GM19455 (cell line): ENCODE results near the gene OCA2.

Experiments
- ATAC-seq: cut with Tn5 transposase; IDR thresholded peaks from one replicate; pipeline ENCODE4 v1.9.1; 2021; ENCODE audit not compliant: unreplicated experiment

Gene OCA2

DNA sequence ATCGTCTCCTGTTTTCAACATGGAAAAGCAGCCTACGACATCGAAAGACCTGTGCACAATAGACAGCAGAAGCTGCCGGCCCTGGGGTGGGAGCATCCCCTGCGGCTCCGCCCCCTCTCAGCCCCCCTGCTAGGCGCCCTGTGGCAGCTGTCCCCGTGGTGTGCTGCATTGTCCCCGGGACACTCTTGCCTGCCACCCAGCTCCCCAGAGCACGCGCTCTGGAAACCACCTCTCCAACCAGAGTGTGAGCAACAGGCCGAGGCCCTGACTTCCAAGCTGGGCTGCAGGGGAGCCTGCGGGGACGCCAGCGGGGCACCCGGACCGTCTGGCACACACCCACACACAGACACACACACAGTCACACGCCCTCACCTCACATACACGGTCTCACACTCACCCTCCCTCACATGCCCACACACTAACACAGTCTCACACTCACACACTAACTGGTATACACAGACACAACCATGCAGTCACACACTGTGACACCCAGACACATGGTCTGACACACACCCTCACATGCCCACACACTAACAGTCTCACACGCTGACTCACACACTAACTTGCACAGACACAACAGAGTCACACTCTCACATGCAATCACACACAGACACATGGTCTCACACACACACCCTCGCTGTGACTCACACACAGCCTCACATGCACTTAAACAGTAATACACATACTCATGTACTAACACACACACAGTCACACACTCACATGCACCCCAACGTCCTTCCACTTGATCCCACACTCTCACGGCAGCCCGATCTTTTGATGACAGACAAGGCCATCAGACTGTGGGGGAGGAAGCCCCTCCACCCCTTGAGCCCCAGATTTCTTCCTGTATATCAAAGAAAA lies 94.7 kb downstream of the OCA2 start:
- ATAC-seq, result no peak

DNA sequence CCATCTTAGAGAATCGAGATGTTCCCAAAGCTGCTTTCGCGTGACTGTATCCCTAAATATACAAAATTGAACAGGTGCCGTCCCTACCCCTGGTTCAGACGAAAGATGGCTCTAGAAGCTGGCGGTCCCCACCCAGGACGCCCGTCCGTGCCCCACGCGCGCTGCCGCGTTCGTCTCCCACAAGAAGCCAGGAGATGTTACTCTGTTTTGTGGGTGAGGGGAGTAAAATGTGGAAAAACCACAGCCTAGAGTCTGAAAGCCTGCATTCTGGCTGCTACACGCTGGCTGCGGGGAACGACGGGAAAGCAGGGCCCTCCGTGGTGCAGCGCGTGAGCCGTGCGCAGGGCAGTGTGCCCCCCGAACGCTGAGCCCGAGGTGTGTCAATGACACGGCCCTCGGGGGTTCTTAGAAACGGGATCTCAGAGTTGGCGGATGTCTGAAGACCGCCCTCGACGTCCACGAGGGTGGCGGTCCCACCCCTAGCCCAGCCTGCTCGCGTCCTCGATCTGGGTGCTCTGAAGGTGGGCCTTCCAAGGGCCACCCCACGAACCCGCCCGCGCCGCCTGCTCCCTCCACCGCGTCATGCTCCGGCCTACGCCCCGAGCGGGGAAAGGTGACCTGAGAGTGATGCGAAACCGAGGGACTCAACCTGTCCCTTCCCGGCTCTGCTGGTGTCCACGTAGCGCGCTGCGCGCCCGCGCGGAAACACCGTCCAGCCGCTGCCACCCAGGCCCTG lies 95.6 kb downstream of the OCA2 start:
- no peak for ATAC-seq

DNA sequence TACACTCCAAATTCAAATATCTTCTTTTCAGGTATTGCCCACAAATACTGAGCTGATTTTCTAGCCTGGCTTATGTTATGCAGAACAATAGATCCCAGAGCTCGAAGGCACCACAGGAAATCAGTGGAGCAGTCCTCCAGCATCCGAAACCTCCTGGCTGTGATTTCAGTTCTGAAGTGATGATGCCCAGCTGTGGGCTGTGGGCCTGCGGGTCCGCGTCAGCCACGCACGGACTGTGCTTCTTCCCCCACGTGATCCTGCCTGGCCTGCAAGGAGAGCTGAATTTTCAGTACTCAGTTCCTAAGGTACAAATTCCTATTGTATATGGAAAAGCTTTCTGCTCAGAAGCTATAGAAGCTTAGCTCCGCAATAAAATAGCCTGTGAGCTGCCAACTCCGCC lies 96.2 kb downstream of the OCA2 start:
- no peak for ATAC-seq

DNA sequence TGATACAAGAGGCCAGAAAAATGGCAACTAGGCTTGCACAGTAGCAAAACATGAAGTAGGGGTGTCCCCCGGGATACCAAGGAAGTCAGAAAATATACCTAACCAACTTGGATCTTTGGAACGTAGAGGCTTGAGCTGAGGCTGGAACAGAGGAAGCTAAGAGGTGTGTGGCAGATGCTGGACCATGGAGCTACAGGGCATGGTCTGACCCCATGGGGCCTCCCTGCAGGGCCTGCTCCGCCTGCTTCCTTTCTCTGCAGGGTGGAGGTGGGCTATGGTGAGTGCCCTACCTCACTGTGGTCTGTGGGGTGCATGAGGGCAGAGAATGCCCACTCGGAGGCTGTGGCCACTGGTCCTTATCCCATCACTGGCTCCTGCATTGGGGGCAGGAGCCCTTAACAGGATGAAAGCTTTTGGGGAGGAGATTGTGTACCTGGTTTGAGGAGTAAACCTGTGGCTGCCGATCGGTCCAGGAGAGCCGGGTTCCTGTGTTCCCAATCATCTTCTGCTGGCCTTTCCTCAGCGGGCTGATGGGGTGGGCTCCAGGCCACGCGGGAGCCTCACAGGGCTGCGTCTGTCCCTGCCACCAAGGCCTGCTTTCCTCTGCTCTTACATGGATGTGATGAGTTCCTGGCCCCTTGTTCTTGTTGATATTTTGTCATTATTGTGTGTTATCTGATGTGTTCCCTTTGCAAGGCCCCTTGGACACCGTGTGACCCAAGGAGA lies 96.8 kb downstream of the OCA2 start:
- ATAC-seq, result no peak

DNA sequence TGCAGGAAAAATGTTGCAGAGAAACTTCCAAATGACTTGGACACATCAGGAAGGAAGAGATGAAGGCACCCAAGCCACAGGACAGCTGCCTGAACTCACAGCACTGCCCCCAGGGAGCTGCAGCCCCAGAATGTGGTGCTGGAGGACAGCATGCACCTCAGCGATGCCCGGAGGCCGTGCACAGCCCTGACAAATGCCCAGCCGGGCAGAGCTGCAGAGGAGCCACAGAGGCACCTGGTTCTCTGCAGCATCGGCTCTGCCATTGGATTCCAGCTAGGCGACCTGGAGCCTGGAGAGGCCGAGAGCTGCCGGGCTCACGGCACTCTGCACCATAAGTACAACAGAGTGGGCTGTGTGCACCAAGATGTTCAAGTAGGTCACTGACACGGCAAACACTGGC lies 97.5 kb downstream of the OCA2 start:
- ATAC-seq, result no peak

DNA sequence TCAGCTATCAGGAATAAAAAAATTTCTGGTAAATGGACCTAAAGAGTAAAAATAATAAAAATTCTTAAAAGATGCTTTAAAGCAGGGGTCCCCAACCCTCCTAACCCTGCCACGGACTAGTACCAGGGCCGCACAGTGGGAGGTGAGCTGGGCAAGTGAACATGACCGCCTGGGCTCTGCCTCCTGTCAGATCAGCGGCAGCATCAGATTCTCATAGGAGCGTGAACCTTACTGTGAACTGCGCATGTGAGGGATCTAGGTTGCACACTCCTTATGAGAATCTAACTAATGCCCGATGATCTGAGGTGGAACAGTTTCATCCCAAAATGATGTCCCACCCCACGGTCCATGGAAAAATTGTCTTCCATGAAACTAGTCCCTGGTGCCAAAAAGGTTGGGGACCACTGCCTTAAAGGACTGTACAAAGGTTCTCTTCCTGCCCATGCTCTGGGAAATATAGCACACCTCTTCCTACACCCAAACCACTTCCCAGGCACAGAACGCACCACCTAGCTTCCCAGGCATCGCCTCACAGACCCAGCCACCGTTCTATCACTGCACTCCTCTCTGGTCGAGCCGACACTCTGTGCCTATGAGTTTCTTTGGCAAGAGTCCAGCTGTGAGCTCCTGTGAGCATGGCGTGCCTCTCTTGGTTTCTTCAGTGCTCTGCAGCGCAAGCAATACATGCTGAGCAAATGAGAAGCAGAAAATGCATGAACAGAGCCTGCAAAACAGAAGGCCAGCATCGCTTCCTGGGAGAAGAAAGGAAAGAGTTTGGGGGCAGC lies 104.9 kb downstream of the OCA2 start:
- no peak for ATAC-seq

DNA sequence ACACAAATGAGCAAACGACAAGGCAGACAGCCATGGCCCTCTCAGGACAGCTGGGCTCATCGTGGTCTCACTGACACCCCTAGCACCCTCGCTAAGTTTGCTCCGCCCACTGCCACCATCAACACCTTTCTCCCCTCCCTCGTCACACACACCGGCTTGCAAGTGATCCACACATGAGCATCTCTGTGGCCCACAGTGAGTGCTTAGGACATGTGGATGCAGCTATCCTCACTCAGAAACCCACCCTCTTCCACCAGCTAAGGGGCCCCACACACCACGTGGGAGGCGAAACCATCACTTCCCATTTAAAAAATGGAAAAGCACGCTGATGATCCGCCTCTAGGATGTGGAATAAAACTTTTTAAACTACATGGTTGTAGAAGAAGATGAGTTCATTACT lies 105.6 kb downstream of the OCA2 start:
- no peak for ATAC-seq

DNA sequence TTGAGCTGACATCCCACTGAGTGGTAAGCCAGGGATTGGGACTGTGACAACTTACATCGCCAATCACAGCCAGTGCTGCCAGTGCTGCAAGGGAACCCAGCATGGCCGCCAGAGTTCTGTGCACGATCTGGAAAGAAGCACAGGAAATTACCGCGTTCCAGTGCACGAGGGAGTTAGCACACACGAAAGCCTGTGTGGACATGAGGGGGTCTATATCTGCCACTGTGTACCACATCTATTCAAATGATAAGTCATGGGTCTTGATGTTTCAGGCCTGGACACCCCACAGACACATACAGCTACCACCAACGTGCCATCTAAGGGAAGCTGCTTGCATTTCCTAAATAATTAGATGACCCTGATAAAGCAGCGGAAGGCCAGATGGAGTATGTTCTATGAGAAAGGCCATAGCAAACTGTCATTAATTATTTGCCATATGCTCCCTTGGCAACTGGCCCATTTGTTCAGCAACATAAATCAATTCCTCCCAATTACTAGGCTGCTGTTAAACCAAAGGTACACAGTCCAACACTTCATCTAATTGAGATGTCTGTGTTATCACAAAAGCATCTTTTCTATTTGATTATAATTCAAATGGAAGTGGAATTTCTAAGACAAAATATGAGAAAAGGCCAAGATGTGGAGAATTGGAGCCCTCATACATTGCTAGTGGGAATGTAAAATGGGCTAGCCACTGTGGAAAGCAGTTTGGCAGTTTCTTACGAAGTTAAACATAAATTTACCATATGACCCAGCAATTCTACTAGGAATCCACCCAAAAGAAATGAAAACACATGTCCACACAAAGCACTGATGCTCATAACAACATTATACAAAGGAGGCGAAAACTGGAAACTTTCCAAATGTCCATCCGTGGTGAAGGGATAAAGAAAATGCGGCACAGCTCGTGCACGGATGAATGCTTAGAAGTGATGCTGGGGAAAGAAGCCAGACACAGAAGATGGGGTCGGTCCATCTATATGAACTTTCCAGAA lies 108.3 kb downstream of the OCA2 start:
- ATAC-seq, result no peak

DNA sequence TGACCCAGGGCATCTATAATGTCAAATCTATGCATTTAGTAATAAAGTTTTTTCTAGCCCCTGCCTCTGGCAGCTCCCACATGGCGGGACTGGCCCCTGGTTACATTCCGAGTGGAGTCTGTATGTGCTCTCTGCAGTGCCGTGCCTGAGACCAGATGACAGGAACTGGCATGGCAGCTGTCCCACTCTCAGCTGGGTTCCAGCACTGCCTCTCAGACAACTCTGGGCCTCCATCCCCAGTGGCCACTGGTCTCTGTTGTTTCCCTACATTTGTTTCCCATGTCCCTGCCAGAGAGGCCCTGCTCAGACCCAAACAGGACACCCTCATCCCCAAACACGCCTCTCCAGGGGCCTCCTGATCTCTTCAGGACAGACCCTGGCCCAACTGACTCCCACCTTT lies 109.3 kb downstream of the OCA2 start:
- no peak for ATAC-seq

DNA sequence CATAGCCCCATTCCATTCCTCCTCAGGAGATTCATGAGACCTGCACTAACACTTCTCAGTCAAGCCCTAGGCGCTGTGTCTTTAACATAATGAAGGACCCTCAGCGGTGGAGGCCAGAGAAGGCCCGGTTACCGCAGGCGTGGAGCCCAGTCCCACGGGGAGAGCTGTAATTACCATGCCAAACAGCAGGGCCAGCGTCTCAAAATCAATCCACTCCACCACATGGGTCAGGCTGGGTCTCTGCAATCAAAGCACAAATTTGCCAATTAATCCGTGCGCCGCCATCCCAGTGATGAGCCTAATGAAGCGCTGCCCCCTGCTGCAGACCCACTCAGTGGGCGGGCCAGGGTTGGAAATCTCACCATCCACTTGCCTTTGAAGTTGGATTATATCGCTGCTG lies 109.7 kb downstream of the OCA2 start:
- ATAC-seq, result no peak

DNA sequence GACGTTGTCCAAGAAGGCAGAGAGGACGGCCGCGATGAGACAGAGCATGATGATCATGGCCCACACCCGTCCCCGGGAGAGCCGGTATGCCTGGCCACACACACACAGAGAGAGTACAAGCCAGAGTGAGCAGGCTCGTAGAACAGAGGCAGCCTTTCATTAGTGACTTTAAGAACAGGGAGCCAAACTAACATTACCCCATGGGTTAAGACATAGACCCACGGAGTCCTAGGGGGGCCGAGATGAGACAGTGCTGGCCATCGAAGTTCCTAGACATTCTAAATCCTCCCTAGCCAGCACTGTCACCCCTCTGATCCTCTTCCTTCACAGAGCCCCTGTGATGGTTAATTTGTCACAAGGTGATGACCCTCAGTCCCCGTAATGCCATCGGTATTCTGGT lies 114.0 kb downstream of the OCA2 start:
- ATAC-seq, result no peak

DNA sequence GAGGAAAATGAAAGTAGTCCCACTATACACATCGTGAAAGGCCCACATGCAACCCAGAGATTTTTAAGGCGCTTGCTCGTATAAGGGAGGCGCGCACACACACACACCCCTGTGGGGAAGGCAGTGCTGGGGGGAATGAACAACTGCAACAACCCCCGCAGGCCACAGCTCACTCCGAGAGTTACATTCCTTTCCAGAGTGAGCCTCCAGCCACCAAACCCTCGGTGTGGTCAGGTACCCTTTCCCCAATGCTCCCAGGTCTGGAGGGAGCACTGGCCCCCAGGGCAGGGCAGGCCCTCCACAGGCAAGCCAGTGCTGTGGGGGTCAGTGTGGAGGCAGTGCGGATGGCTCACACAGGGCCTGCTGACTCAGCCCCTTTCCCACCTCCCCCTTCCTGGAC lies 115.6 kb downstream of the OCA2 start:
- ATAC-seq, result no peak

DNA sequence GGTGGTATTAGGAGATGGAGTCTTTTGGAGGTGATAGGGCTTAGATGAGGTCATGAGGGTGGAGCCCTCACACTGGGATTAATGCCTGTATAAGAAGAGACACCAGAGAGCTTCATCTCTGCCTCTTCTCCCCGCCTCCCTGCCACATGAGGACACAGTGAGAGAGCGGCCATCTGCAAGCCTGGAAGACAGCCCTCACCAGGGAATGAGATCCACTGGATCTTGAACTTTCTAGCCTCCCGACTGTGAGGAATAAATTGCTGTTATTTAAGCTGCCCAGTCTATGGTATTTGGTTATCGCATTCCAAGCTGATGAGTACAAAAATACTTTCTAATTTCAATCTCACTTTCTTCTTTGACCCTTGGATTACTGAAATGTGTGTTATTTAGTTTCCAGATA lies 121.4 kb downstream of the OCA2 start:
- no peak for ATAC-seq

DNA sequence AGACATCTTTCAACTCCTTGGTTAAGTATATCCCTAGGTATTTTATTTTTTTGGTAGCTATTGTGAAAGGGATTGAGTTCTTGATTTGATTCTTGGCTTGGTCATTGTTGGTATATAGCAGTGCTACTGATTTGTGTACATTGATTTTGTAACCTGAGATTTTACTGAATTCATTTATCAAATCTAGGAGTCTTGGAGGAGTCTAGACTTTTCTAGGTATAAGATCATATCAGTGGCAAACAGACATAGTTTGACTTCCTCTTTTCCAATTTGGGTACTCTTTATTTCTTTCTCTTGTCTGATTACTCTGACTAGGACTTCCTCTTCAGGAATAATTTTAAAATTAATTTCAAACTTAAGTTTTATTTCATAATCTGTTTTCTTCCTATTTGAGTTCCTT lies 125.2 kb downstream of the OCA2 start:
- no peak for ATAC-seq

DNA sequence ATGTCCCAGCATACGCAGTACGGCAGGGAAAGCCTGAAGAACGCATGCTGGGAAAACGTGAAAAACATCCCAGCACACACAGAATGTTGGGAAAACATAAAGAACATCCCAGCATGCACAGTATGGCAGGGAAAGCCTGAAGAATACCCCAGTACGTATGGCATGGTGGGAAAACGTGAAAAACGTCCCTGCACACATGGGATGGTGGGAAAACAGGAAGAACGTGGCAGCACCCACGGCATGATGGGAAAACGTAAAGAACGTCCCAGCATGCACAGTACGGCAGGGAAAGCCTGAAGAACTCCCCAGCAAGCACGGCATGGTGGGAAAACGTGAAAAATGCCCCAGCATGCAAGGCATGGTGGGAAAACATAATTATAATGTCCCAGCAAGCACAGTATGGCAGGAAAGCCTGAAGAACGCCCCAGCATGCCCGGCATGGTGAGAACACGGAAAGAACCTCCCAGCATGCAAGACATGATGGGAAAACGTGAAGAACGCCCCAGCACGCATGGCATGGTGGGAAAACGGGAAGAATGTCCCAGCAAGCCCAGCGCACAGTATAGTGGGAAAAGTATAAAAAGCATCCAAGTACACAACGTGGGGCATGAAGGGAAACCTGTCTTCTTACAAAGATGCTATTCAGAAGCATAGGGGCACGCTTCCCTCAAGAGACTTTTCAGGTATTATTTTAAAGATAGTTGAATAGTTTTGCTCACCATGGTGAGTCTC lies 128.3 kb downstream of the OCA2 start:
- no peak for ATAC-seq

DNA sequence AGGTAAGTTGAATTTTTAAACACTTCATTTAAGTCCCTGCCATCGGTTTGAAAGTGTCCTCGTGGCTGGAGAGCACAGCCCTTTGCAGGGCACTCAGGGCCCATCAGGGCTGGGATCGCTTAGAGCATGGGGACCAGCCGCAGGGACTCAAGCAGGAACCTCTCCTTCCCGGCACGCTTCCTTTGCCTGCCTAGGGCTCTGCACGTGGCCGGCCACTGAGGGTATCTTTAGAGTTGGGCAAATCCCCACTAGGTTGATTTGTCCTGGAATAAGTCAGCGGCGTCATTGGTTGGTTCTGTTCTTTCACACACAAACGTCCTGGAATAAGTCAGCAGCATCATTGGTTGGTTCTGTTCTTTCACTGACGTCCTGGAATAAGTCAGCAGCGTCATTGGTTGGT lies 131.6 kb downstream of the OCA2 start:
- no peak for ATAC-seq

DNA sequence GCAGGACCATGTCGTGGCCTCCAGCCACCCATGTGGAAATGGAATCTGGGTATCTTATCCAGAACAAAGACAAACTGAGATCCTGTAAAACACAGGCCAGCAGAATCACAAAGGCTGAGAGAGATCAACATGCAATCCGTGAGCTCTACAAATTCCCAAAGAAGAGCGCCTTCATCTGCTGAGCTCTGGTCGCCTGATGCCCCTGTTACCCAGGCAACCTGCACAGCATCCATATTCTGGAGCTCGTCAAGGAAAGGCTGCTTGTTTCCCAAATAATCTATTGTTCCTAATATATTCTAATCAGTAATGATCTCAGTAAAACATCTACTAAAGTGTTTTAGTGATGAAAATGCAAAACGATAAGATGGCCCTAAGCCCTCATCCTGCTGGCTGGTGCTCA lies 133.6 kb downstream of the OCA2 start:
- no peak for ATAC-seq

DNA sequence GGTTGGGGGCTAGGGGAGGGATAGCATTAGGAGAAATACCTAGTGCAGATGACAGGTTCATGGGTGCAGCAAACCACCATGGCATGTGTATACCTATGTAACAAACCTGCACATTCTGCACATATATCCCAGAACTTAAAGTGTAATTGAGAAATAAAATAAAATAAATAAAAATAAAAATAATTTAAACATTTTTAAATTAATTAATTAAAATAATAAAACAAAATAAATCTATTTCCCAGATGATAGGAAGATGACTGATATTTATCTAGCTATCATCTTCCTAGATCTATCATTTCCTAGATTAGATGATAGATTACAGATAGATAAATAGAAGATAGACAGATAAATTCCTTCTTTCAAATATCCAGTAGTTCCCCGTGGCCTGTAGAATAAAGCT lies 137.3 kb downstream of the OCA2 start:
- ATAC-seq, result no peak

DNA sequence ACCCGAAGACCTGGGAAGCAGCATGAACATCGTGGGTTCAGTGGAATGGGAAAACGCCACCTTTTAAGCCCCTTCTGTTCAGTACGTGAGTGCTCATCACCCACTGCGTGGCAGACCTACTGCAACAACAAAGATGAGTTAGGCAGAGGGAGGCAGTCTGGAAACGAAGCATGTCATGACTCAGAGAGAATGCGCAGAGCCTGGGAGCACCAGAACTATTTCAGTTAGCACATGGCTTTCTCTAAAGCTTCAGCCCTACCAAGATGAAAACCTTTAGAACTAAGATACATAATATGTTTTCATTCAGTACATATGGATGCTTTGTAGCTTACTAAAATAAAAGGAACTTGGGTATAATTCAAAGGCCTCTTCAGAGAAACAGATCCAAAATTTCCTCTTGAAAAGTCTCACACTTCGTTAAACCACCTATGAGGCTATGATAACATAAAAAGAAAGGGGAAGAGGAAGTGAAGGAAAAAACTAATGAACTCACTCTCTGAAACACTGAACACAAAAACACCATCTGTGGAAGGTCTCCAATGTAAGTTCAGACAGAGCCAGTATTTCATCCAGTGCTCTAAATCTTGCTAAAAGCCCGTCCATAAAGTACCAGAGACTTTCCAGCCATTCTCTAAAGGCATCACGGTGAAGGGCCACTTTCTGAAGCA lies 140.1 kb downstream of the OCA2 start:
- ATAC-seq, result no peak
